Keratinocyte (primary cell): ENCODE results near the gene SLC8A3. TPM values are rescaled to one million over a fixed set of nuclear protein-coding genes. Genes with fewer than 3 reads are reported as not detected.

Experiments used
- DNase-seq: peaks from one replicate; pipeline ENCODE4 v3.0.0-alpha.2; 2011; ENCODE audit warnings: low read depth, missing footprints, low spot score
- FAIRE-seq: peaks from 2 replicates; lab custom pipeline; 2011; peaks lifted over from hg19 to GRCh38; lab: Jason Lieb, UNC
- H2AFZ ChIP-seq: 2 replicates; pipeline ENCODE4 v1.6.0; 2012; ENCODE audit warnings: low read length, control low read depth, inconsistent platforms; ENCODE audit not compliant: control insufficient read depth
- H3K27ac ChIP-seq: 2 replicates; pipeline ENCODE4 v1.5.1; 2011; ENCODE audit warnings: low read length; ENCODE audit not compliant: control insufficient read depth, insufficient read depth
- H3K27me3 ChIP-seq: 3 replicates; pipeline ENCODE4 v1.6.0; 2011; ENCODE audit warnings: low read length; ENCODE audit not compliant: control insufficient read depth, insufficient read depth; ENCODE audit errors: extremely low read depth
- H3K36me3 ChIP-seq, 2 experiments: 2 replicates in 1 of 2; 3 replicates in 1 of 2; pipeline ENCODE4 v1.5.1; 2011; ENCODE audit warnings: low read length in 2 of 2, mild to moderate bottlenecking in 1 of 2; ENCODE audit not compliant: control insufficient read depth in 2 of 2, insufficient read depth in 2 of 2; ENCODE audit errors: extremely low read depth in 1 of 2
- H3K4me1 ChIP-seq: 3 replicates; pipeline ENCODE4 v1.5.1; 2011; ENCODE audit warnings: low read length; ENCODE audit not compliant: control insufficient read depth, insufficient read depth; ENCODE audit errors: extremely low read depth
- H3K4me2 ChIP-seq: 3 replicates; pipeline ENCODE4 v1.6.0; 2011; ENCODE audit warnings: low read depth, low read length; ENCODE audit not compliant: control insufficient read depth, insufficient read depth; ENCODE audit errors: extremely low read depth
- H3K4me3 ChIP-seq, 3 experiments: fragments of 200-600 bp in 1 of 3; sonication (generic) in 1 of 3; 2 replicates in 2 of 3; 3 replicates in 1 of 3; pipeline ENCODE4 v1.5.1; 2011 to 2016; ENCODE audit warnings: low read length in 3 of 3, mild to moderate bottlenecking in 3 of 3, control low read depth in 2 of 3, inconsistent platforms in 1 of 3, low read depth in 1 of 3, mixed read lengths in 1 of 3, mixed run types in 1 of 3, moderate library complexity in 1 of 3; ENCODE audit not compliant: control insufficient read depth in 2 of 3, insufficient read depth in 2 of 3; ENCODE audit errors: extremely low read depth in 1 of 3
- H3K79me2 ChIP-seq: 2 replicates; pipeline ENCODE4 v1.6.0; 2012; ENCODE audit warnings: low read length; ENCODE audit not compliant: control insufficient read depth, insufficient read depth
- H3K9ac ChIP-seq: 3 replicates; pipeline ENCODE4 v1.6.0; 2011; ENCODE audit warnings: low read length; ENCODE audit not compliant: control insufficient read depth, insufficient read depth; ENCODE audit errors: extremely low read depth
- H3K9me1 ChIP-seq: 3 replicates; pipeline ENCODE4 v1.6.0; 2011; ENCODE audit warnings: low read length; ENCODE audit not compliant: control insufficient read depth, insufficient read depth; ENCODE audit errors: extremely low read depth
- H3K9me3 ChIP-seq: 2 replicates; pipeline ENCODE4 v1.5.1; 2012; ENCODE audit warnings: low read depth, low read length; ENCODE audit not compliant: control insufficient read depth
- H4K20me1 ChIP-seq: 3 replicates; pipeline ENCODE4 v1.6.0; 2011; ENCODE audit warnings: low read length; ENCODE audit not compliant: control insufficient read depth, insufficient read depth; ENCODE audit errors: extremely low read depth
- CTCF ChIP-seq, 3 experiments: IDR thresholded peaks in 1 of 3; conservative IDR thresholded peaks in 1 of 3; optimal IDR thresholded peaks in 1 of 3; 2 replicates in 2 of 3; 3 replicates in 1 of 3; pipeline versions ENCODE3 to v1.5.1; 2011; ENCODE audit warnings: low read length in 3 of 3, mild to moderate bottlenecking in 3 of 3, moderate library complexity in 2 of 3, control low read depth in 1 of 3, inconsistent platforms in 1 of 3; ENCODE audit not compliant: insufficient read depth in 2 of 3; ENCODE audit errors: extremely low read depth in 1 of 3
- EZH2 ChIP-seq: IDR thresholded peaks from one replicate; pipeline ENCODE4 v1.6.1; 2012; ENCODE audit warnings: inconsistent platforms, mild to moderate bottlenecking, low read length, moderate library complexity
- dilution Hi-C: fragments of 300-500 bp; cut with MboI; formaldehyde crosslinking; loops from one replicate; pipeline ENCODE4 v1.7.0; 2020; ENCODE audit warnings: low sequenced_read_pairs; ENCODE audit not compliant: extremely low pct_ligation_motif_present
- polyA plus RNA-seq, 5 experiments: library from polyadenylated mRNA; depleted of rRNA in 3 of 5; stranded (reverse) in 3 of 5; stranded (forward) in 1 of 5; unstranded in 1 of 5; fragments of >200 nt; gene quantifications; 1 replicate in 1 of 5; 2 replicates in 3 of 5; 3 replicates in 1 of 5; pipeline versions ENCODE4 v1.2.1 to v1.2.3, GENCODE V29; 2011 to 2012; ENCODE audit warnings: missing spikeins in 2 of 5, low read depth in 1 of 5, low replicate concordance in 1 of 5

The SLC8A3 gene
- polyA plus RNA-seq, 1 donor (not counting 4 experiments of a cell fraction or from before 2014, with no cell fraction given), result not detected

DNA sequence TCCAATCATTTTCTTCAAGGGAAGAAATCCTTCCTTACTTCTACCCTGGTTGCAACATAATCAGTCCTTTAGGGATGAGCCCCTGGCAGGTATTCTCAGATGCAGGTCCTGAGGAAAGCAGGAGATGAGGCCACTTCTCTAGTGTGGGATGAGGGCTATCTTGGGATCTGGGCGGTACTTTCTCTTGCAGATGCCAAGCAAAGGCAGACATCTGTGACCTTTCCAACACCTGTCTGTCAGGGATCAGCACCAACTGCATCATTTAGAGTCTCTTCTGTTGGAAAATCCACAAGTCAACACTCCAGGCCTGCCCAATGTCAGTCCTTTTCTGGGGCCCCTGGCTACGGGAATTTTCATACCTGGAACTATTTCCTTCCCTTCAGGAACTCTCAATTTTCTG, 129.2 kb downstream of the SLC8A3 start:
- Histone ChIP-seq H3K9me3 (no peaks in the 10 kb centered on the region), H3K27me3 (no peaks in the 10 kb centered on the region), H3K9me1 (no peaks in the 10 kb centered on the region), H2AFZ (no peak overlapping the region), H3K36me3 (no peaks in the 10 kb centered on the region), H3K4me3 (no peak overlapping the region), H3K4me1 (peaks cover 9% of the 10 kb centered on the region), H4K20me1 (no peaks in the 10 kb centered on the region), H3K79me2 (no peaks in the 10 kb centered on the region), H3K4me2 (no peak overlapping the region), H3K27ac (no peak overlapping the region), H3K9ac (no peak overlapping the region)
- DNase-seq, result no peak
- no peak for FAIRE-seq
- dilution Hi-C loops, result no loop called here
- no peak for TF ChIP-seq CTCF (optimal IDR thresholded peaks at IDR 0.05 in 1 of 3, IDR thresholded peaks at IDR 0.05 in 1 of 3, conservative IDR thresholded peaks at IDR 0.05 in 1 of 3; ENCODE audit: extremely low read depth in 1 of 3, insufficient read depth in 2 of 3, low read length in 3 of 3)
- TF ChIP-seq EZH2, result no peak

DNA sequence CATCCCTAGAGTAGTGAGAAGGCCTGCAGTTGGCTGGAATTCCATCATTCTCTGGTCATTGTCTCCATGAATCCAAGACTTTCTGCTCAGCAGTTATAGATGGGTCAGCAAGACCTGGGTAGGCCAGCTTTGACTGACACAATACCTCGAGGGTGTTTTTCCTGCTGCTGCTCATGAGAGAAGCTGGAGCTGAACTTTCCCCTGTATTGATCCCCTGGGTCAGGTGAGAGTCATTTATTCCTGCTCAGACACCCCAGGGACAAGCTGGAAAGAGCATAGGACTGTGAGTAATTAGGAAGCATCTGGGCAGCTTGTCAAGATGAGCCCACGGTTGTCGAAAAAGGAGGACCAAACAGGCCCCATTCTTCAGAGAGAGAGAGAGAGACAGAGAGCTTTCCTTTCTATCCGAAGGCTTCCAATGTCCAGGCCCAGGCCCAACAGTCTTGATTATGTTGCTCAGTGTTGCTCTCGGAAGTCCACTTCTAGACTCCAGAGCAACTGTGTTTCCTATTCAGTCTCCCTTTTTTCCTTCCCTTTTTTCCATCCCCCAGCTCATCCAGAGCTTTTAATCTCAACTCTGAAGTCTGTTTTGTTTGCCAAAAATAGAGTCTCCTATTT, 131.1 kb downstream of the SLC8A3 start:
- no peaks in the 10 kb centered on the region for H3K79me2 ChIP-seq
- no peaks in the 10 kb centered on the region for H3K9me1 ChIP-seq
- no peaks in the 10 kb centered on the region for H3K9me3 ChIP-seq
- H3K36me3 ChIP-seq, result no peaks in the 10 kb centered on the region
- dilution Hi-C loops, result no loop called here
- no peak overlapping the region for H2AFZ ChIP-seq
- H4K20me1 ChIP-seq, result no peaks in the 10 kb centered on the region
- peaks cover 9% of the 10 kb centered on the region for H3K4me1 ChIP-seq
- DNase-seq (no peak), FAIRE-seq (no peak)
- H3K27ac ChIP-seq, result no peak overlapping the region
- H3K9ac ChIP-seq, result no peak overlapping the region
- H3K4me2 ChIP-seq, result no peak overlapping the region
- TF ChIP-seq CTCF (optimal IDR thresholded peaks at IDR 0.05 in 1 of 3, IDR thresholded peaks at IDR 0.05 in 1 of 3, conservative IDR thresholded peaks at IDR 0.05 in 1 of 3; ENCODE audit: extremely low read depth in 1 of 3, insufficient read depth in 2 of 3, low read length in 3 of 3) (no peak), EZH2 (no peak)
- no peaks in the 10 kb centered on the region for H3K27me3 ChIP-seq
- no peak overlapping the region for H3K4me3 ChIP-seq
